Measurements from ENCODE around the gene CASS4.

DNA sequence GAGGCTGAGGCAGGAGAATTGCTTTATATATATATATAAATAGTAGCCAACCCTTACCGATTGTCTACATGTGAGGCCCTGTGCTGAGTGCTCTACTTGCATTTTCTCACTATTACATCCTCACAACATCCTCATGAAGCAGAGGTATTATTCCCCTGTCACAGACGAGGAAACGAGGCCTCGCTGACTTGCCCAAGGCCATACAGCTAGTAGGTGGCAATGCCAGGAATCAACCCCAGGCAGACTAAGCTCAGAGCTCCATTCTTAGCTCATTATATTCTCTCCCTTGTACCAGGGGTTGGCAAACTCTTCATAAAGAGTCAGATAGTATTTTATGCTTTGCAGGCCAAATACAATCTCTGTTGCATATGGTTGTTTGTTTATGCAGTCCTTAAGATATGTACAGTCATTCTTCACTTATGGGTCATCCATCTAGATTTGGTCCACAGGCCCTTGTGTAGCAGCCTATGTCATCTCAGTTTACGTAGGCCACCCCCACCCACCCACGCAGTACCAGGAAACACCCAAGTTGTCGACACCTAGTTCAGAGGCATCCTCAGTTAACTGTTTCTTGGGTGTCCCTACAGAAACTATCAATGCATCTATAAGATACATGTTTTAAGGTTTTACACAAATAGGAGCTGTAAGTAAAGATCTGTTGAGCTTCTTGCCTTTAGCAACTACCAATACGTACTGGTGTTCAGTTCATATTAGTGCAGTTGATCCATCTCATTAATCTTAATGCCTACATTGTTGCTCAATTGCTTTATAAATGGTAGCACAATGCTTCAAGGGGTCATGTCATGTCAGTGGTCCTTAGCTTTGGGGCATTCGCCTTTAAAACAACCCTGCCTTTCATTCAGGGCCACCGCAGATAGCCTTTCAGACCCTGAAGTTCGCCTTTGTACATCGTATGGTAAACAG is 3.0 kb downstream of the CASS4 start:
- TF ChIP-seq, protein P1, sequence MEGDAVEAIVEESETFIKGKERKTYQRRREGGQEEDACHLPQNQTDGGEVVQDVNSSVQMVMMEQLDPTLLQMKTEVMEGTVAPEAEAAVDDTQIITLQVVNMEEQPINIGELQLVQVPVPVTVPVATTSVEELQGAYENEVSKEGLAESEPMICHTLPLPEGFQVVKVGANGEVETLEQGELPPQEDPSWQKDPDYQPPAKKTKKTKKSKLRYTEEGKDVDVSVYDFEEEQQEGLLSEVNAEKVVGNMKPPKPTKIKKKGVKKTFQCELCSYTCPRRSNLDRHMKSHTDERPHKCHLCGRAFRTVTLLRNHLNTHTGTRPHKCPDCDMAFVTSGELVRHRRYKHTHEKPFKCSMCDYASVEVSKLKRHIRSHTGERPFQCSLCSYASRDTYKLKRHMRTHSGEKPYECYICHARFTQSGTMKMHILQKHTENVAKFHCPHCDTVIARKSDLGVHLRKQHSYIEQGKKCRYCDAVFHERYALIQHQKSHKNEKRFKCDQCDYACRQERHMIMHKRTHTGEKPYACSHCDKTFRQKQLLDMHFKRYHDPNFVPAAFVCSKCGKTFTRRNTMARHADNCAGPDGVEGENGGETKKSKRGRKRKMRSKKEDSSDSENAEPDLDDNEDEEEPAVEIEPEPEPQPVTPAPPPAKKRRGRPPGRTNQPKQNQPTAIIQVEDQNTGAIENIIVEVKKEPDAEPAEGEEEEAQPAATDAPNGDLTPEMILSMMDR (IDR thresholded peaks at IDR 0.05 in 2 of 3, conservative IDR thresholded peaks at IDR 0.05 in 1 of 3; ENCODE audit: borderline replicate concordance in 1 of 3, insufficient read depth in 1 of 3, low read depth in 2 of 3, low read length in 2 of 3), result no peak
- TF ChIP-seq POLR2AphosphoS5 (IDR thresholded peaks at IDR 0.05; ENCODE audit: low read depth, low read length) (no peak), SP1 (IDR thresholded peaks at IDR 0.05; ENCODE audit: low read depth) (no peak), EZH2 (IDR thresholded peaks at IDR 0.05) (no peak), JUND (IDR thresholded peaks at IDR 0.05) (no peak), POLR2A (IDR thresholded peaks at IDR 0.05; ENCODE audit: borderline replicate concordance, extremely low read depth, insufficient read depth, insufficient read length) (no peak), ZFX (IDR thresholded peaks at IDR 0.05) (no peak), CBX3 (IDR thresholded peaks at IDR 0.05; ENCODE audit: low read depth) (no peak), TCF7L2 (IDR thresholded peaks at IDR 0.05; ENCODE audit: borderline replicate concordance, extremely low read depth, insufficient read depth, insufficient read length) (no peak), ZNF274 (IDR thresholded peaks at IDR 0.05; ENCODE audit: low read depth, low read length) (no peak), RAD21 (IDR thresholded peaks at IDR 0.05; ENCODE audit: low read depth) (no peak), YY1 (IDR thresholded peaks at IDR 0.05; ENCODE audit: extremely low read depth, insufficient replicate concordance, low read depth, low read length) (no peak)
- TF ChIP-seq, protein P2, sequence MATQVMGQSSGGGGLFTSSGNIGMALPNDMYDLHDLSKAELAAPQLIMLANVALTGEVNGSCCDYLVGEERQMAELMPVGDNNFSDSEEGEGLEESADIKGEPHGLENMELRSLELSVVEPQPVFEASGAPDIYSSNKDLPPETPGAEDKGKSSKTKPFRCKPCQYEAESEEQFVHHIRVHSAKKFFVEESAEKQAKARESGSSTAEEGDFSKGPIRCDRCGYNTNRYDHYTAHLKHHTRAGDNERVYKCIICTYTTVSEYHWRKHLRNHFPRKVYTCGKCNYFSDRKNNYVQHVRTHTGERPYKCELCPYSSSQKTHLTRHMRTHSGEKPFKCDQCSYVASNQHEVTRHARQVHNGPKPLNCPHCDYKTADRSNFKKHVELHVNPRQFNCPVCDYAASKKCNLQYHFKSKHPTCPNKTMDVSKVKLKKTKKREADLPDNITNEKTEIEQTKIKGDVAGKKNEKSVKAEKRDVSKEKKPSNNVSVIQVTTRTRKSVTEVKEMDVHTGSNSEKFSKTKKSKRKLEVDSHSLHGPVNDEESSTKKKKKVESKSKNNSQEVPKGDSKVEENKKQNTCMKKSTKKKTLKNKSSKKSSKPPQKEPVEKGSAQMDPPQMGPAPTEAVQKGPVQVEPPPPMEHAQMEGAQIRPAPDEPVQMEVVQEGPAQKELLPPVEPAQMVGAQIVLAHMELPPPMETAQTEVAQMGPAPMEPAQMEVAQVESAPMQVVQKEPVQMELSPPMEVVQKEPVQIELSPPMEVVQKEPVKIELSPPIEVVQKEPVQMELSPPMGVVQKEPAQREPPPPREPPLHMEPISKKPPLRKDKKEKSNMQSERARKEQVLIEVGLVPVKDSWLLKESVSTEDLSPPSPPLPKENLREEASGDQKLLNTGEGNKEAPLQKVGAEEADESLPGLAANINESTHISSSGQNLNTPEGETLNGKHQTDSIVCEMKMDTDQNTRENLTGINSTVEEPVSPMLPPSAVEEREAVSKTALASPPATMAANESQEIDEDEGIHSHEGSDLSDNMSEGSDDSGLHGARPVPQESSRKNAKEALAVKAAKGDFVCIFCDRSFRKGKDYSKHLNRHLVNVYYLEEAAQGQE (IDR thresholded peaks at IDR 0.05; ENCODE audit: low read depth), result no peak
- TF ChIP-seq, protein P3, sequence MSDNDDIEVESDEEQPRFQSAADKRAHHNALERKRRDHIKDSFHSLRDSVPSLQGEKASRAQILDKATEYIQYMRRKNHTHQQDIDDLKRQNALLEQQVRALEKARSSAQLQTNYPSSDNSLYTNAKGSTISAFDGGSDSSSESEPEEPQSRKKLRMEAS (IDR thresholded peaks at IDR 0.05), result no peak

Measured in HCT116 (cell line).